Measurements from ENCODE around the gene EIF2D.

Gene EIF2D

DNA sequence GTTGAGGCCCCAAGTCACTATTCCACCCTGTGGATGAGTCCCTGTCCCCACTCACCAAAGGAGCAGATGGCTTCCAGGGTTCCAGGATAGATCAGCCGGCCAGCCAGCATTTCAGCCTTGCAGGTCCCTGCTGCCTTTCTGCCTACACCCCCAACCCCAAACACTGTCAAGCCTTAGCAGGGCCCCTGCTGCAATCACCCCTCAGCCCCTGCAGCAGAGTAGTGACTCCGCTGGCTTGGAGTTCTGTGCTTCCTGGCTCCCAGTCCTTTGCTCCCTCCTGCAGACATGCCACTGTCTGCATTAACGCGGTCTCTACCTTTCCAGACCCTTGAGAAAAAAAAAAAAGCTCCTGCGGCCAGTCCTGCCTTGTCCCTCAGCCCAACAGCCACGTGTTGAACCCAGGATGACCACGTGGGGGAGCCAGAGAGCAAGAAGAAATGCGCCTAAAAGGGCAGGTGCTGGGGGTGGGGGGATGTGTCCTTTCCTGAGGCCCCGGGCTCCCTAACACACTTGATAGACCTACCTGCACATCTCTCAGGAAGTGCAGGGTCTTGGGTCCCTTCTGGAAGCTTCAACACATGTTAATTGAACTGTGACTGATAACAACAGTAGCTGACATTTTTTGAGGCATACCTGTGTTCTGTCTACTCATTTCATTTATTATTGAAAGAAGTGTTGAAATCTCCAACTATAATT is 67.6 kb downstream of the EIF2D start:
- DNase-seq, result peak; percentile 62 to 76 (median 74)
